Bronchial epithelial cell (primary cell): ENCODE measurements around the gene RBM18. TPM values are rescaled to one million over a fixed set of nuclear protein-coding genes. Genes with fewer than 3 reads are reported as not detected.

Source experiments
- DNase-seq: peaks from one replicate; pipeline ENCODE4 v3.0.0-alpha.2; 2010; ENCODE audit warnings: low read depth
- FAIRE-seq: peaks from 2 replicates; lab custom pipeline; 2011; peaks lifted over from hg19 to GRCh38; lab: Jason Lieb, UNC
- H3K27me3 ChIP-seq: 2 replicates; pipeline ENCODE4 v1.5.1; 2011; ENCODE audit warnings: low read length; ENCODE audit not compliant: control insufficient read depth, insufficient read depth
- H3K36me3 ChIP-seq: 2 replicates; pipeline ENCODE4 v1.5.1; 2011; ENCODE audit warnings: low read length; ENCODE audit not compliant: control insufficient read depth, insufficient read depth
- H3K4me3 ChIP-seq: 2 replicates; pipeline ENCODE4 v1.5.1; 2011; ENCODE audit warnings: mild to moderate bottlenecking, low read depth, low read length, control low read depth
- total RNA-seq: library from RNA; depleted of rRNA; stranded (reverse); fragments of >200 nt; gene quantifications from 2 replicates; pipeline ENCODE4 v1.2.1, GENCODE V29; 2014
- TF ChIP-seq, protein P1 (sequence below): IDR thresholded peaks from 2 replicates; pipeline ENCODE4 v1.5.1; 2011; ENCODE audit warnings: mild to moderate bottlenecking, moderate library complexity, low read length, control low read depth, inconsistent platforms; ENCODE audit not compliant: insufficient read depth, severe bottlenecking

The RBM18 gene
- total RNA-seq, 1 donor from 2014 or later, result 8.4 TPM

- DNase-seq (no peak), FAIRE-seq (no peak)
- H3K4me3 ChIP-seq, result no peak overlapping the region
- peaks cover 14% of the 10 kb centered on the region for H3K36me3 ChIP-seq
- no peaks in the 10 kb centered on the region for H3K27me3 ChIP-seq
- TF ChIP-seq, protein P1, sequence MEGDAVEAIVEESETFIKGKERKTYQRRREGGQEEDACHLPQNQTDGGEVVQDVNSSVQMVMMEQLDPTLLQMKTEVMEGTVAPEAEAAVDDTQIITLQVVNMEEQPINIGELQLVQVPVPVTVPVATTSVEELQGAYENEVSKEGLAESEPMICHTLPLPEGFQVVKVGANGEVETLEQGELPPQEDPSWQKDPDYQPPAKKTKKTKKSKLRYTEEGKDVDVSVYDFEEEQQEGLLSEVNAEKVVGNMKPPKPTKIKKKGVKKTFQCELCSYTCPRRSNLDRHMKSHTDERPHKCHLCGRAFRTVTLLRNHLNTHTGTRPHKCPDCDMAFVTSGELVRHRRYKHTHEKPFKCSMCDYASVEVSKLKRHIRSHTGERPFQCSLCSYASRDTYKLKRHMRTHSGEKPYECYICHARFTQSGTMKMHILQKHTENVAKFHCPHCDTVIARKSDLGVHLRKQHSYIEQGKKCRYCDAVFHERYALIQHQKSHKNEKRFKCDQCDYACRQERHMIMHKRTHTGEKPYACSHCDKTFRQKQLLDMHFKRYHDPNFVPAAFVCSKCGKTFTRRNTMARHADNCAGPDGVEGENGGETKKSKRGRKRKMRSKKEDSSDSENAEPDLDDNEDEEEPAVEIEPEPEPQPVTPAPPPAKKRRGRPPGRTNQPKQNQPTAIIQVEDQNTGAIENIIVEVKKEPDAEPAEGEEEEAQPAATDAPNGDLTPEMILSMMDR, result no peak
Observed at GRCh38 chr9:122302237-122303093, 37.8 kb upstream of the RBM18 start.

DNA sequence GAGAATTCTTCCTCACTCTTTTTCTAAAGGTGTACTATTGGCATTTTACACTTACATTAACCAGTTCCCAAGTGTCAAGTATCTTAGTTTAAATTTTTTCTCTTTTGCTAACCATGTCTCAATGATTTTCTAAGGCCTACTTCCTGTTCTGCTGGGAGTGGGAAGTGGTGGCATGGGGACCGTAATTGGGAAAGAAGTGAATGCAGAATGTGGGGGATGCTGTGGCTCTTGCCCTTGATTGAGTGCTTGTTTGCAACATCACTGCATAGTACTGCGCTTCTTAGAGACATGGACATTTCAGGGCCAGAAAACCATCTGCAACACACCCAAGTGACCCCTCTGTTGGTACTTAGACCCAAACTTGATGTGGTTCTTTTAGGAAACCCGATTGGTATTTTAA, 32.9 kb upstream of the RBM18 start:
- Histone ChIP-seq H3K4me3 (no peak overlapping the region), H3K36me3 (peaks cover 13% of the 10 kb centered on the region), H3K27me3 (no peaks in the 10 kb centered on the region)
- DNase-seq, result no peak
- no peak for FAIRE-seq
- TF ChIP-seq, protein P1, result no peak

GRCh38 chr9:122294531-122294930, 29.9 kb upstream of the RBM18 start:
- H3K4me3 ChIP-seq, result no peak overlapping the region
- H3K36me3 ChIP-seq, result peaks cover 15% of the 10 kb centered on the region
- FAIRE-seq (no peak), DNase-seq (no peak)
- TF ChIP-seq, protein P1, result no peak
- no peaks in the 10 kb centered on the region for H3K27me3 ChIP-seq

DNA sequence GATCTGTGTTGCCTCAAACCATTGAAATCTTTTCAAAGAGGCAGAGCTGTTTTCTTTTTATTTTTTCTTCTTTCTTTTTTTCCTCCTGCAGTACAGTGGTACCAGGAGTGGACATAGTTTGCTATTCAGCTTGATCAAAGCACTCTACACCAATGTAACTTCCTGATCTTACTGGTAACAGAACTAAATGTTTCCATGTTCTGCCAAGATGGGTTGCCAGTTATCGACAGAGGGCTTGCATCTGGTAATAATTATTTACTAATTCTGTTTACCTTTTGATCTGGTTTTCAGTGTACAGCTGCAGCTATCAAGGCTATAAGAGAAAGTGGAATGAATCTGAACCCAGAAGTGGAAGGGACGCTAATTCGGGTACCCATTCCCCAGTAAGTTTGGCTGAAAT, 26.8 kb upstream of the RBM18 start:
- TF ChIP-seq, protein P1, result no peak
- H3K4me3 ChIP-seq, result no peak overlapping the region
- H3K27me3 ChIP-seq, result no peaks in the 10 kb centered on the region
- DNase-seq (no peak), FAIRE-seq (no peak)
- peaks cover 17% of the 10 kb centered on the region for H3K36me3 ChIP-seq

DNA sequence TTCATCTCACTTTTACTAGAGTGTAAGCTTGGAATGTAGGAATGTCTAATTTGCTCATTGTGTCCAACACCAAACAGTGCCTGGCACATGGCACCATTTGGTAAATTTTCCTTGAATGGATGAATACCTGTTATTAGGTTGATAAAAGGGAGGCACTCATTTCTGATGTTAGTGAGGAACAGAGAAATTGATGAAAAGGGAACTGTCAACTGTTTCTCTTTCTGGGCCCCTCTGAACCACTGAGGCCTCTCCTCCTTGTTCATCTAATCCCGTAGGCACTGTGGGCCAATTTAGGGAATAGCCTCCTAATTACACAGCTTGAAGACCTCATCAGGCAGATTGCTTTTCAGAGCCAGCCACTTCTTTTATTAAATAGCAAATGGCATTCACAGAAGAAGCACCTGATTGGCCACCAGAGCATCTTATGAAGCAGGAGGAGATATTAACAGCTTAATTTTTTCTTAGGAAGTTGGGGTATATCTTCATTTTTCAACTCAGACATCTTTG, 22.6 kb upstream of the RBM18 start:
- TF ChIP-seq, protein P1, result no peak
- Histone ChIP-seq H3K36me3 (peaks cover 13% of the 10 kb centered on the region), H3K27me3 (no peaks in the 10 kb centered on the region), H3K4me3 (no peak overlapping the region)
- DNase-seq, result no peak
- FAIRE-seq, result no peak
